ENCODE measurements around the gene MAP2K2.

DNA sequence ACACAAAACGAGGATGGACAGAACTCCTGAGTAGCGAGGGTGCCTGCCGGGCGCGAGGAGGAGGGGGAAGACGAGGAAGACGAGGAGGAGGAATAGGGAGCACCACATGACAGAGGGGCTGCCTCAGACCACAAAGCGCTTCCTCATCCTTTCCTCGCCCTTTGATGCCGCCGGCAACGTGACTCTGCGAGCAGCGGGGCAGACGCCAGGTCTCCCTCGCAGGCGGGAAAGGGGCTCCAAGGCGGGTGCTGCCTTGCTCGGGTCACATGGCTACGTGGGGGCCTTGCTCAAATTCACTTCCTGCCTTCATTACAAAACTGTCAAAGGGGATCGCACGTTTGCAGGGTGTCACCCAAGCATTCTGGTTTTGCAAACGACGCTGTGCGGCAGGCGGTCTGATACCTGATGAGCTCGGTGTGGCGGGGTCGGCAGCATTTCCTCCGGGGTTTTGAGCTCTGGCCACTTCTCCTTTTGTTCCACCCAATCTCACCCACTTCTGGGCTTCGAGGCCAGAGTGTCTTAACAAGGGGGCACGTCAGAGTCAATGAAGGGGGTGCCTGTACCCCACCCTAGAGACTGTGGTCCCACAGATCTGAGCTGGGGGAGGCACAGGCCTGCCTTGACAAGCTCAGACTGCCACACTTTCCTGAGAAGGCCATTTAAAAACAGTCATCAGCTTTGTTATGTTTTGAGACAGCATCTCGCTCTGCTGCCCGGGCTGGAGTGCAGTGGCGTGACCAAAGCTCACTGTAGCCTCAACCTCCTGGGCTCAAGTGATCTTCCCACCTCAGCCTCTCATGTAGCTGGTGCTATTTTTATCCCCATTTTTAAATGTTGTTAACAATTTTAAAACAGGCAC is 14.9 kb downstream of the MAP2K2 start:
- TF ChIP-seq GATA2 (IDR thresholded peaks at IDR 0.05; ENCODE audit: insufficient read depth, insufficient read length, low read depth, low read length) (no peak), POLR2A (IDR thresholded peaks at IDR 0.05; ENCODE audit: low read depth, low read length) (no peak), MYC (IDR thresholded peaks at IDR 0.05; ENCODE audit: low read depth, low read length) (no peak), EZH2 (IDR thresholded peaks at IDR 0.05; ENCODE audit: borderline replicate concordance, low read depth, low read length, severe bottlenecking) (no peak), POLR2AphosphoS5 (IDR thresholded peaks at IDR 0.05; ENCODE audit: insufficient read depth, low read depth, low read length) (no peak)
- TF ChIP-seq, protein P1, sequence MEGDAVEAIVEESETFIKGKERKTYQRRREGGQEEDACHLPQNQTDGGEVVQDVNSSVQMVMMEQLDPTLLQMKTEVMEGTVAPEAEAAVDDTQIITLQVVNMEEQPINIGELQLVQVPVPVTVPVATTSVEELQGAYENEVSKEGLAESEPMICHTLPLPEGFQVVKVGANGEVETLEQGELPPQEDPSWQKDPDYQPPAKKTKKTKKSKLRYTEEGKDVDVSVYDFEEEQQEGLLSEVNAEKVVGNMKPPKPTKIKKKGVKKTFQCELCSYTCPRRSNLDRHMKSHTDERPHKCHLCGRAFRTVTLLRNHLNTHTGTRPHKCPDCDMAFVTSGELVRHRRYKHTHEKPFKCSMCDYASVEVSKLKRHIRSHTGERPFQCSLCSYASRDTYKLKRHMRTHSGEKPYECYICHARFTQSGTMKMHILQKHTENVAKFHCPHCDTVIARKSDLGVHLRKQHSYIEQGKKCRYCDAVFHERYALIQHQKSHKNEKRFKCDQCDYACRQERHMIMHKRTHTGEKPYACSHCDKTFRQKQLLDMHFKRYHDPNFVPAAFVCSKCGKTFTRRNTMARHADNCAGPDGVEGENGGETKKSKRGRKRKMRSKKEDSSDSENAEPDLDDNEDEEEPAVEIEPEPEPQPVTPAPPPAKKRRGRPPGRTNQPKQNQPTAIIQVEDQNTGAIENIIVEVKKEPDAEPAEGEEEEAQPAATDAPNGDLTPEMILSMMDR (IDR thresholded peaks at IDR 0.05; ENCODE audit: extremely low read depth in 1 of 2, insufficient read depth in 1 of 2, low read depth in 1 of 2, low read length in 2 of 2): no peak
- TF ChIP-seq, protein P2, sequence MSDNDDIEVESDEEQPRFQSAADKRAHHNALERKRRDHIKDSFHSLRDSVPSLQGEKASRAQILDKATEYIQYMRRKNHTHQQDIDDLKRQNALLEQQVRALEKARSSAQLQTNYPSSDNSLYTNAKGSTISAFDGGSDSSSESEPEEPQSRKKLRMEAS (IDR thresholded peaks at IDR 0.05; ENCODE audit: insufficient read depth, insufficient read length): no peak

All from endothelial cell of umbilical vein (primary cell).